HUES64 (cell line): Measurements from ENCODE around the gene PGBD2.
"Not testable (repeated sequence)": the region's sequence is repeated elsewhere in the genome, so short reads cannot be mapped to it uniquely, and the experiment has no call there.

Experiments used
- H3K27ac ChIP-seq: 2 replicates; pipeline ENCODE4 v1.7.0; 2013; ENCODE audit warnings: low read depth, low read length, inconsistent platforms
- H3K27me3 ChIP-seq: 2 replicates; pipeline ENCODE4 v1.6.1; 2013; ENCODE audit warnings: mild to moderate bottlenecking, low read length; ENCODE audit not compliant: insufficient read depth
- H3K36me3 ChIP-seq: 2 replicates; pipeline ENCODE4 v1.6.1; 2013; ENCODE audit warnings: mild to moderate bottlenecking, low read length; ENCODE audit not compliant: insufficient read depth
- H3K4me1 ChIP-seq: 2 replicates; pipeline ENCODE4 v1.6.1; 2013; ENCODE audit warnings: mild to moderate bottlenecking, low read length, moderate library complexity; ENCODE audit not compliant: insufficient read depth
- H3K4me3 ChIP-seq: 2 replicates; pipeline ENCODE4 v1.5.1; 2013; ENCODE audit warnings: mild to moderate bottlenecking, low read length, moderate library complexity
- H3K9ac ChIP-seq: 2 replicates; pipeline ENCODE4 v1.6.1; 2013; ENCODE audit warnings: mild to moderate bottlenecking, low read depth, low read length
- H3K9me3 ChIP-seq: 2 replicates; pipeline ENCODE4 v1.6.1; 2013; ENCODE audit warnings: low read depth, low read length; ENCODE audit not compliant: insufficient read depth
- WGBS: fragments of 150-250, 120-280 bp; methylation state at CpG from one replicate; pipeline ENCODE4 v1.1.7; 2013; ENCODE audit warnings: missing lambda C conversion rate; 5-methylcytosine and 5-hydroxymethylcytosine counted together

PGBD2 gene

GRCh38 chr1:248906753-248907661 is 972 bp downstream of the PGBD2 start:
- no peaks in the 10 kb centered on the region for H3K9me3 ChIP-seq
- peak overlapping the region; percentile 78 for H3K4me3 ChIP-seq
- WGBS = 32% methylated on average over 18 of the region's 18 CpGs
- no peaks in the 10 kb centered on the region for H3K27me3 ChIP-seq
- H3K27ac ChIP-seq = peak overlapping the region; percentile 82
- H3K9ac ChIP-seq = peak overlapping the region; percentile 85
- H3K36me3 ChIP-seq = peaks cover 9% of the 10 kb centered on the region; the same call in 1 of the 2 replicates
- H3K4me1 ChIP-seq = peaks cover 19% of the 10 kb centered on the region

GRCh38 chr1:248910761-248911160 is 4.7 kb downstream of the PGBD2 start:
- peaks cover 31% of the 10 kb centered on the region for H3K36me3 ChIP-seq
- H3K4me3 ChIP-seq = no peak overlapping the region
- H3K9ac ChIP-seq = no peak overlapping the region
- no peak overlapping the region for H3K27ac ChIP-seq
- peaks cover 4% of the 10 kb centered on the region; the same call in 1 of the 2 replicates for H3K4me1 ChIP-seq
- 92% methylated on average over 3 of the region's 6 CpGs for WGBS
- H3K9me3 ChIP-seq = no peaks in the 10 kb centered on the region
- H3K27me3 ChIP-seq = no peaks in the 10 kb centered on the region

- no peak overlapping the region for H3K9ac ChIP-seq
- no peak overlapping the region for H3K27ac ChIP-seq
- H3K9me3 ChIP-seq = no peaks in the 10 kb centered on the region
- H3K4me1 ChIP-seq = no peaks in the 10 kb centered on the region
- H3K27me3 ChIP-seq = no peaks in the 10 kb centered on the region
- no peak overlapping the region for H3K4me3 ChIP-seq
- H3K36me3 ChIP-seq = peaks cover 60% of the 10 kb centered on the region
- 88% methylated on average over 1 of the region's 2 CpGs for WGBS
Observed at GRCh38 chr1:248913933-248914332, 7.9 kb downstream of the PGBD2 start.

- Histone ChIP-seq H3K27me3 (no peaks in the 10 kb centered on the region), H3K27ac (no peak overlapping the region), H3K4me1 (no peaks in the 10 kb centered on the region), H3K9ac (no peak overlapping the region), H3K9me3 (no peaks in the 10 kb centered on the region), H3K4me3 (no peak overlapping the region), H3K36me3 (peaks cover 70% of the 10 kb centered on the region)
- 94% methylated on average over 5 of the region's 5 CpGs for WGBS
Observed at GRCh38 chr1:248914796-248915381, 8.9 kb downstream of the PGBD2 start.

- Histone ChIP-seq H3K4me3 (no peak overlapping the region), H3K36me3 (peaks cover 62% of the 10 kb centered on the region), H3K27me3 (no peaks in the 10 kb centered on the region), H3K9ac (no peak overlapping the region), H3K27ac (no peak overlapping the region), H3K4me1 (no peaks in the 10 kb centered on the region), H3K9me3 (no peaks in the 10 kb centered on the region)
- WGBS = 95% methylated on average over 8 of the region's 8 CpGs
Observed at GRCh38 chr1:248918131-248918530, 12.1 kb downstream of the PGBD2 start.

GRCh38 chr1:248923352-248924338 is 17.6 kb downstream of the PGBD2 start:
- 92% methylated on average over 13 of the region's 13 CpGs for WGBS
- H3K4me3 ChIP-seq = no peak overlapping the region
- H3K9me3 ChIP-seq = no peaks in the 10 kb centered on the region
- H3K9ac ChIP-seq = no peak overlapping the region
- H3K27ac ChIP-seq = no peak overlapping the region
- peaks cover 13% of the 10 kb centered on the region for H3K36me3 ChIP-seq
- no peaks in the 10 kb centered on the region for H3K27me3 ChIP-seq
- H3K4me1 ChIP-seq = no peaks in the 10 kb centered on the region

- H3K9ac ChIP-seq = no peak overlapping the region
- H3K4me3 ChIP-seq = no peak overlapping the region
- no peaks in the 10 kb centered on the region for H3K9me3 ChIP-seq
- H3K27me3 ChIP-seq = no peaks in the 10 kb centered on the region
- WGBS = 93% methylated on average over 10 of the region's 10 CpGs
- H3K4me1 ChIP-seq = no peaks in the 10 kb centered on the region
- H3K27ac ChIP-seq = no peak overlapping the region
- H3K36me3 ChIP-seq = peaks cover under 1% of the 10 kb centered on the region; the same call in 1 of the 2 replicates
Observed at GRCh38 chr1:248924696-248925532, 18.9 kb downstream of the PGBD2 start.

GRCh38 chr1:248925859-248926258 is 19.8 kb downstream of the PGBD2 start:
- not testable (repeated sequence) for H3K27ac ChIP-seq, H3K4me1 ChIP-seq, H3K4me3 ChIP-seq, H3K36me3 ChIP-seq, H3K9ac ChIP-seq, H3K27me3 ChIP-seq, H3K9me3 ChIP-seq
- 91% methylated on average over 2 of the region's 4 CpGs for WGBS

GRCh38 chr1:248926401-248927182 is 20.6 kb downstream of the PGBD2 start:
- 94% methylated on average over 7 of the region's 7 CpGs for WGBS
- Histone ChIP-seq H3K36me3 (no peaks in the 10 kb centered on the region), H3K4me3 (no peak overlapping the region), H3K4me1 (no peaks in the 10 kb centered on the region), H3K27ac (no peak overlapping the region), H3K27me3 (no peaks in the 10 kb centered on the region), H3K9ac (no peak overlapping the region), H3K9me3 (no peaks in the 10 kb centered on the region)

GRCh38 chr1:248927283-248927682 is 21.2 kb downstream of the PGBD2 start:
- not testable (repeated sequence) for H3K9ac ChIP-seq, H3K4me1 ChIP-seq, H3K36me3 ChIP-seq, H3K27me3 ChIP-seq, H3K9me3 ChIP-seq, H3K4me3 ChIP-seq, H3K27ac ChIP-seq
- 95% methylated on average over 3 of the region's 3 CpGs for WGBS
